Natural killer cell (primary cell): ENCODE data around the gene USP48. TPM values are rescaled to one million over a fixed set of nuclear protein-coding genes. Genes with fewer than 3 reads are reported as not detected.

Experiments
- ATAC-seq, 3 donors: fragments of 150-1000 bp in 2 of 3; fragments of 200-7000 bp in 1 of 3; cut with Tn5 transposase; 1 replicate in 1 of 3; 2 replicates in 2 of 3; pipeline ENCODE4 v1.10.0; 2021; ENCODE audit warnings: mild to moderate bottlenecking in 2 of 3, moderate library complexity in 2 of 3
- DNase-seq, 2 donors: peaks; one replicate each; pipeline versions ENCODE4 v3.0.0 to v3.0.0-alpha.2; 2013 to 2021; ENCODE audit warnings: mixed read lengths in 1 of 2
- H3K27ac ChIP-seq: one replicate; pipeline ENCODE4 v1.5.1; 2013; ENCODE audit warnings: mild to moderate bottlenecking, low read length
- H3K27me3 ChIP-seq: one replicate; pipeline ENCODE4 v1.6.1; 2013; ENCODE audit warnings: low read length; ENCODE audit not compliant: control insufficient read depth, insufficient read depth
- H3K36me3 ChIP-seq: one replicate; pipeline ENCODE4 v1.6.1; 2013; ENCODE audit warnings: low read length; ENCODE audit not compliant: control insufficient read depth, insufficient read depth
- H3K4me1 ChIP-seq: one replicate; pipeline ENCODE4 v1.6.1; 2013; ENCODE audit warnings: low read length; ENCODE audit not compliant: control insufficient read depth, insufficient read depth
- H3K4me3 ChIP-seq: one replicate; pipeline ENCODE4 v1.5.1; 2013; ENCODE audit warnings: low read length
- H3K9me3 ChIP-seq: one replicate; pipeline ENCODE4 v1.6.1; 2013; ENCODE audit warnings: low read length; ENCODE audit not compliant: control insufficient read depth, insufficient read depth
- H3K27ac Mint-ChIP-seq, 2 donors: one replicate each; pipeline ENCODE4 v1.8.0; 2022; ENCODE audit warnings: mild to moderate bottlenecking in 2 of 2, mixed read lengths in 2 of 2, moderate library complexity in 1 of 2
- H3K27me3 Mint-ChIP-seq, 2 donors: one replicate each; pipeline ENCODE4 v1.8.0; 2022; ENCODE audit warnings: low read depth in 2 of 2, mixed read lengths in 2 of 2
- H3K36me3 Mint-ChIP-seq: one replicate; pipeline ENCODE4 v1.8.0; 2022; ENCODE audit warnings: mixed read lengths
- H3K4me1 Mint-ChIP-seq, 2 donors: one replicate each; pipeline ENCODE4 v1.8.0; 2022; ENCODE audit warnings: mixed read lengths in 2 of 2
- H3K4me3 Mint-ChIP-seq: one replicate; pipeline ENCODE4 v1.8.0; 2022; ENCODE audit warnings: mild to moderate bottlenecking, moderate library complexity, mixed read lengths
- H3K9me3 Mint-ChIP-seq, 2 donors: one replicate each; pipeline ENCODE4 v1.8.0; 2022; ENCODE audit warnings: mixed read lengths in 2 of 2
- WGBS: methylation state at CpG from one replicate; pipeline ENCODE4 v1.1.7; 2013; ENCODE audit warnings: missing lambda C conversion rate; ENCODE audit not compliant: insufficient coverage; 5-methylcytosine and 5-hydroxymethylcytosine counted together
- intact Hi-C: fragments of 100-400 bp; cut with micrococcal nuclease; formaldehyde crosslinking; loops from one replicate; pipeline ENCODE4 v1.14.2; 2022
- total RNA-seq, 4 donors: library from RNA; stranded (reverse); fragments of 120-200 nt in 1 of 4; gene quantifications; one replicate each; pipeline versions ENCODE4 v1.2.3 to v1.2.4, GENCODE V29; 2013 to 2022
- TF ChIP-seq, protein P1 (sequence below): fragments of 200-600 bp; IDR thresholded peaks from one replicate; pipeline ENCODE4 v1.8.0; 2022; ENCODE audit warnings: antibody characterized with exemption

USP48 gene
- total RNA-seq, 3 donors from 2014 or later (not counting 1 experiment from before 2014, with no cell fraction given), result 71.4 to 127 (median 90.5) TPM

DNA sequence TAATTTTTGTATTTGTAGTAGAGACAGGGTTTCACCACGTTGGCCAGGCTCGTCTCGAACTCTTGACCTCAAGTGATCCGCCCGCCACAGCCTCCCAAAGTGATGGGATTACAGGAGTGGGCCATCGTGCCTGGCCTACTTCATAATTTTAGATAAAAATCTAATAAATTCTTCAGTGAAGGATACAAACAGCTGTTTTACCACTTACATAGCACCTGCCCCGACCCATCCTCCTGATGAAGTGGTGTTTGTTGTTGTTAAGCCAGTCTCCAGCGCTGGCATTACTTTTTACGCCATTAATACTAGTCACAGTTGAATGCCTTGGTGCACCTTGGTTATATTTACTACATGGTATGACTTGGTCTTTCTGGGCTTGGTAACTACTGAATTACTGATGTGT lies 101.5 kb downstream of the USP48 start:
- Histone ChIP-seq H3K27ac (no peak overlapping the region), H3K9me3 (no peaks in the 10 kb centered on the region), H3K4me3 (no peak overlapping the region), H3K36me3 (peaks cover 34% of the 10 kb centered on the region), H3K27me3 (no peaks in the 10 kb centered on the region), H3K4me1 (no peaks in the 10 kb centered on the region)
- DNase-seq (no peak), ATAC-seq (no peak)
- Mint-ChIP-seq H3K27ac (no peak overlapping the region), H3K36me3 (peaks cover 27% of the 10 kb centered on the region), H3K27me3 (no peaks in the 10 kb centered on the region), H3K9me3 (no peaks in the 10 kb centered on the region), H3K4me3 (no peak overlapping the region), H3K4me1 (no peaks in the 10 kb centered on the region)
- WGBS, result 96% methylated on average over 8 of the region's 9 CpGs
- TF ChIP-seq, protein P1, sequence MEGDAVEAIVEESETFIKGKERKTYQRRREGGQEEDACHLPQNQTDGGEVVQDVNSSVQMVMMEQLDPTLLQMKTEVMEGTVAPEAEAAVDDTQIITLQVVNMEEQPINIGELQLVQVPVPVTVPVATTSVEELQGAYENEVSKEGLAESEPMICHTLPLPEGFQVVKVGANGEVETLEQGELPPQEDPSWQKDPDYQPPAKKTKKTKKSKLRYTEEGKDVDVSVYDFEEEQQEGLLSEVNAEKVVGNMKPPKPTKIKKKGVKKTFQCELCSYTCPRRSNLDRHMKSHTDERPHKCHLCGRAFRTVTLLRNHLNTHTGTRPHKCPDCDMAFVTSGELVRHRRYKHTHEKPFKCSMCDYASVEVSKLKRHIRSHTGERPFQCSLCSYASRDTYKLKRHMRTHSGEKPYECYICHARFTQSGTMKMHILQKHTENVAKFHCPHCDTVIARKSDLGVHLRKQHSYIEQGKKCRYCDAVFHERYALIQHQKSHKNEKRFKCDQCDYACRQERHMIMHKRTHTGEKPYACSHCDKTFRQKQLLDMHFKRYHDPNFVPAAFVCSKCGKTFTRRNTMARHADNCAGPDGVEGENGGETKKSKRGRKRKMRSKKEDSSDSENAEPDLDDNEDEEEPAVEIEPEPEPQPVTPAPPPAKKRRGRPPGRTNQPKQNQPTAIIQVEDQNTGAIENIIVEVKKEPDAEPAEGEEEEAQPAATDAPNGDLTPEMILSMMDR, result no peak
- intact Hi-C loops, result no loop called here

DNA sequence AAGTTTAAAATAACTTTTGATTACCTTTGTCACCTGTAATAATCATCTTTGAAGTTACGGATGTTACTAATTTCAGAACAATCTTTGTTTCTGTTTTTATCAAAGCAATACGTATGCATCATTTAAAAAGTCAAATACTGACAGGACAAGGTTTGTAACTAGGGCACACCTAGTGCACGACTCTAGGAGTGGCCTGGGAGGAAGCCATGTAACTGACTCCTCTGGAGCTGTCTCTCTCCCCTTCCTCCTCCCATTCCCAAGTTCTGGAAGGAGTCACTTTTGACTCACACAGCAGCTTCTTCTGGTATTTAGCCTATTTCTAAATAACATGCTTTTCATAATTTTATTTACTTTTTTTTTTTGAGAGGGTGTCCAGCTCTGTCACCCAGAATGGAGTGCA lies 102.0 kb downstream of the USP48 start:
- Histone ChIP-seq H3K36me3 (peaks cover 29% of the 10 kb centered on the region), H3K27ac (no peak overlapping the region)

DNA sequence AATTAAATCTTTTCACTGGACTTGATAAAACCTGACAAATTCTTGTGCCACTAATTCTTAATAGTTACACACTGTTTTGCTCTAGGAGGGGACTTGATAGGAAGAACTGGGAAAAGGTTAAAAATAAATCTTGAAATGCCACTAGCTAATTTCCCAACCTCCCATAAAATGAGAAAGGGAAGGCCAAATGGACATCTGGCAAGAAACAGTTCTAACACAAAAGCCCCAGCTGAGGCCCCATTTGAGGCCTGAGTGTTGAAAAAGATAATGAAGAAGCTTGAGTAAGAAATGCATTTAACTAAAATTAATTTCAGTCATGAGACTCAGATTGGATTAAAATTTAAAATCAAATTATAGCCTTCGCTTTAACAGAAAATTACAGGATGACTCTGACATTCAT lies 102.6 kb downstream of the USP48 start:
- H3K36me3 Mint-ChIP-seq, result peaks cover 16% of the 10 kb centered on the region

More for the DNA sequence above, 102.0 kb downstream of the USP48 start:
- no peak for ATAC-seq
- Mint-ChIP-seq H3K36me3 (peaks cover 22% of the 10 kb centered on the region), H3K27ac (no peak overlapping the region), H3K9me3 (no peaks in the 10 kb centered on the region), H3K27me3 (no peaks in the 10 kb centered on the region), H3K4me1 (no peaks in the 10 kb centered on the region), H3K4me3 (no peak overlapping the region)
- H3K9me3 ChIP-seq, result no peaks in the 10 kb centered on the region
- H3K27me3 ChIP-seq, result no peaks in the 10 kb centered on the region
- H3K4me3 ChIP-seq, result no peak overlapping the region
- intact Hi-C loops, result no loop called here
- DNase-seq, result no peak
- 79% methylated on average over 3 of the region's 3 CpGs for WGBS
- TF ChIP-seq, protein P1, result no peak
- H3K4me1 ChIP-seq, result no peaks in the 10 kb centered on the region

DNA sequence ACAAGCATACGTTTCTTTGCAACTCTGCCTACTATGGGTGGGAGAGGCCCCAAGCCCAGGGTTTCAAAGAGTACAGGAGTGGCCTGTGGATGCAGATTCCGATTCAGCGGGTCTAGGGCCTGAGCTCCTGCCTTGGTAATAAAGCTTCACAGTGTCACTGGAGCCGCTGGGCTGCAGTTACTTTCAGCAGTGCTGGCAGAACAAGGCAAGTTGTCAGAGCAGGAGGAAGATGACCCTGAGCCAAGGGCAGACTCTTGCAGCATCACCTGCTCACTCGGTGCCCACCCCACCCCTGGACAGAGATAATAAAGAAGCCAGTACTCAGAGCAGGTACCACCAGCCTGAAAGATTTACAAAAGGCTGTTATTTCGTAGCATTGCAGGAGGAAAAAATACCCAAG lies 105.8 kb downstream of the USP48 start:
- DNase-seq, result no peak
- Mint-ChIP-seq H3K4me3 (no peak overlapping the region), H3K4me1 (no peaks in the 10 kb centered on the region), H3K9me3 (no peaks in the 10 kb centered on the region), H3K27ac (no peak overlapping the region), H3K27me3 (no peaks in the 10 kb centered on the region), H3K36me3 (no peaks in the 10 kb centered on the region)
- Histone ChIP-seq H3K9me3 (no peaks in the 10 kb centered on the region), H3K36me3 (peaks cover 20% of the 10 kb centered on the region), H3K4me3 (no peak overlapping the region), H3K27me3 (no peaks in the 10 kb centered on the region), H3K4me1 (no peaks in the 10 kb centered on the region), H3K27ac (no peak overlapping the region)
- 97% methylated on average over 6 of the region's 6 CpGs for WGBS
- intact Hi-C loops, result no loop called here
- no peak for ATAC-seq
- TF ChIP-seq, protein P1, result no peak

More for the DNA sequence above, 102.6 kb downstream of the USP48 start:
- Histone ChIP-seq H3K36me3 (peaks cover 28% of the 10 kb centered on the region), H3K9me3 (no peaks in the 10 kb centered on the region), H3K4me3 (no peak overlapping the region), H3K27me3 (no peaks in the 10 kb centered on the region), H3K4me1 (no peaks in the 10 kb centered on the region), H3K27ac (no peak overlapping the region)
- Mint-ChIP-seq H3K9me3 (no peaks in the 10 kb centered on the region), H3K4me3 (no peak overlapping the region), H3K4me1 (no peaks in the 10 kb centered on the region), H3K27ac (no peak overlapping the region), H3K27me3 (no peaks in the 10 kb centered on the region)
- TF ChIP-seq, protein P1, result no peak
- no CpG with 5 or more reads among the region's 1 CpG for whole genome bisulfite sequencing
- ATAC-seq (no peak), DNase-seq (no peak)
- intact Hi-C loops, result no loop called here
